ENCODE measurements around the gene DLGAP1. TPM values are rescaled to one million over a fixed set of nuclear protein-coding genes. Genes with fewer than 3 reads are reported as not detected.

DLGAP1 gene
- total RNA-seq, 1 experiment from 2014 or later, result not detected

- no peak for TF ChIP-seq CTCF (IDR thresholded peaks at IDR 0.05; ENCODE audit: unreplicated experiment)
- H3K4me3 Mint-ChIP-seq (ENCODE audit: unreplicated experiment), result no peak overlapping the region
- H3K27ac Mint-ChIP-seq (ENCODE audit: low read depth, unreplicated experiment), result peak overlapping the region; percentile 72
- intact Hi-C loops (cut with micrococcal nuclease), result loop anchor here (5.0 kb wide), 1 partner anchor 733 kb away; no protein-coding TSS in a partner anchor
- ChIA-PET CTCF (interaction anchor here (0.6 to 5.5 kb wide), 41 partner anchors 9 to 415 kb away, joined by 3 to 106 read pairs (median 9); no protein-coding TSS in a partner anchor), POLR2A (interaction anchor here (0.6 to 5.9 kb wide), 30 partner anchors 9 to 419 kb away, joined by 3 to 127 read pairs (median 6); partner anchors contain the start of genes MYL12A, MYL12B and TGIF1)
- no TSS peak for BruUV-seq (replicated peaks)
- no peaks in the 10 kb centered on the region for H3K9me3 Mint-ChIP-seq (ENCODE audit: unreplicated experiment)
- H3K4me1 Mint-ChIP-seq (ENCODE audit: insufficient read depth, unreplicated experiment), result peaks cover 15% of the 10 kb centered on the region
- no peaks in the 10 kb centered on the region for H3K27me3 Mint-ChIP-seq (ENCODE audit: insufficient read depth, unreplicated experiment)
- no peaks in the 10 kb centered on the region for H3K36me3 Mint-ChIP-seq (ENCODE audit: insufficient read depth, unreplicated experiment)
- DNase-seq (ENCODE audit: unreplicated experiment), result no peak
These were observed 789.9 kb downstream of the DLGAP1 start for GRCh38 chr18:3665204-3665603.

GRCh38 chr18:3664563-3665178 lies 790.4 kb downstream of the DLGAP1 start:
- no peak for DNase-seq (ENCODE audit: unreplicated experiment)
- Mint-ChIP-seq H3K4me3 (ENCODE audit: unreplicated experiment) (no peak overlapping the region), H3K4me1 (ENCODE audit: insufficient read depth, unreplicated experiment) (peaks cover 15% of the 10 kb centered on the region), H3K27ac (ENCODE audit: low read depth, unreplicated experiment) (peak overlapping the region; percentile 72), H3K9me3 (ENCODE audit: unreplicated experiment) (no peaks in the 10 kb centered on the region), H3K27me3 (ENCODE audit: insufficient read depth, unreplicated experiment) (no peaks in the 10 kb centered on the region), H3K36me3 (ENCODE audit: insufficient read depth, unreplicated experiment) (no peaks in the 10 kb centered on the region)
- intact Hi-C loops (cut with micrococcal nuclease), result loop anchor here (5.0 kb wide), 1 partner anchor 732 kb away; no protein-coding TSS in a partner anchor
- ChIA-PET POLR2A (interaction anchor here (0.6 to 5.9 kb wide), 23 partner anchors 10 to 419 kb away, joined by 3 to 127 read pairs (median 6); partner anchors contain the start of genes MYL12B and TGIF1), CTCF (interaction anchor here (0.5 to 5.5 kb wide), 39 partner anchors 8 to 416 kb away, joined by 3 to 106 read pairs (median 10); no protein-coding TSS in a partner anchor)
- TF ChIP-seq CTCF (IDR thresholded peaks at IDR 0.05; ENCODE audit: unreplicated experiment), result no peak
- no TSS peak for BruUV-seq (replicated peaks)

GRCh38 chr18:3663870-3664512 lies 791.1 kb downstream of the DLGAP1 start:
- intact Hi-C loops (cut with micrococcal nuclease), result no loop called here
- no peaks in the 10 kb centered on the region for H3K9me3 Mint-ChIP-seq (ENCODE audit: unreplicated experiment)
- no peak for DNase-seq (ENCODE audit: unreplicated experiment)
- BruUV-seq (replicated peaks), result no TSS peak
- no peaks in the 10 kb centered on the region for H3K36me3 Mint-ChIP-seq (ENCODE audit: insufficient read depth, unreplicated experiment)
- H3K4me1 Mint-ChIP-seq (ENCODE audit: insufficient read depth, unreplicated experiment), result peaks cover 15% of the 10 kb centered on the region
- ChIA-PET POLR2A (interaction anchor here (0.9 to 5.9 kb wide), 10 partner anchors 12 to 397 kb away, joined by 3 to 127 read pairs (median 64); partner anchors contain the start of gene TGIF1), CTCF (interaction anchor here (0.5 to 5.5 kb wide), 22 partner anchors 8 to 415 kb away, joined by 3 to 106 read pairs (median 14); no protein-coding TSS in a partner anchor)
- H3K4me3 Mint-ChIP-seq (ENCODE audit: unreplicated experiment), result no peak overlapping the region
- H3K27me3 Mint-ChIP-seq (ENCODE audit: insufficient read depth, unreplicated experiment), result no peaks in the 10 kb centered on the region
- peak overlapping the region; percentile 72 for H3K27ac Mint-ChIP-seq (ENCODE audit: low read depth, unreplicated experiment)
- TF ChIP-seq CTCF (IDR thresholded peaks at IDR 0.05; ENCODE audit: unreplicated experiment), result no peak

- no peaks in the 10 kb centered on the region for H3K27me3 Mint-ChIP-seq (ENCODE audit: insufficient read depth, unreplicated experiment)
- H3K27ac Mint-ChIP-seq (ENCODE audit: low read depth, unreplicated experiment), result no peak overlapping the region
- H3K4me3 Mint-ChIP-seq (ENCODE audit: unreplicated experiment), result no peak overlapping the region
- CTCF ChIA-PET, result interaction anchor here (0.6 to 2.2 kb wide), 6 partner anchors 9 to 380 kb away, joined by 3 to 10 read pairs (median 3); no protein-coding TSS in a partner anchor
- TF ChIP-seq CTCF (IDR thresholded peaks at IDR 0.05; ENCODE audit: unreplicated experiment), result no peak
- POLR2A ChIA-PET, result interaction anchor here (1.1 to 2.3 kb wide), 4 partner anchors 9 to 208 kb away, joined by 3 to 9 read pairs (median 5); no protein-coding TSS in a partner anchor
- H3K9me3 Mint-ChIP-seq (ENCODE audit: unreplicated experiment), result no peaks in the 10 kb centered on the region
- intact Hi-C loops (cut with micrococcal nuclease), result no loop called here
- BruUV-seq (replicated peaks), result no TSS peak
- DNase-seq (ENCODE audit: unreplicated experiment), result no peak
- no peaks in the 10 kb centered on the region for H3K36me3 Mint-ChIP-seq (ENCODE audit: insufficient read depth, unreplicated experiment)
- H3K4me1 Mint-ChIP-seq (ENCODE audit: insufficient read depth, unreplicated experiment), result peaks cover 15% of the 10 kb centered on the region
These were observed 793.1 kb downstream of the DLGAP1 start for GRCh38 chr18:3661989-3662388.
